ENCODE measurements around the gene ENOX1.

GRCh38 chr13:43782686-43783085 is 4.1 kb downstream of the ENOX1 start:
- TF ChIP-seq REST (IDR thresholded peaks at IDR 0.05) = no peak
- TF ChIP-seq RFX5 (IDR thresholded peaks at IDR 0.05) = no peak
- no peak for TF ChIP-seq BHLHE40 (IDR thresholded peaks at IDR 0.05; ENCODE audit: low read depth, low read length)
- TF ChIP-seq, protein P1, sequence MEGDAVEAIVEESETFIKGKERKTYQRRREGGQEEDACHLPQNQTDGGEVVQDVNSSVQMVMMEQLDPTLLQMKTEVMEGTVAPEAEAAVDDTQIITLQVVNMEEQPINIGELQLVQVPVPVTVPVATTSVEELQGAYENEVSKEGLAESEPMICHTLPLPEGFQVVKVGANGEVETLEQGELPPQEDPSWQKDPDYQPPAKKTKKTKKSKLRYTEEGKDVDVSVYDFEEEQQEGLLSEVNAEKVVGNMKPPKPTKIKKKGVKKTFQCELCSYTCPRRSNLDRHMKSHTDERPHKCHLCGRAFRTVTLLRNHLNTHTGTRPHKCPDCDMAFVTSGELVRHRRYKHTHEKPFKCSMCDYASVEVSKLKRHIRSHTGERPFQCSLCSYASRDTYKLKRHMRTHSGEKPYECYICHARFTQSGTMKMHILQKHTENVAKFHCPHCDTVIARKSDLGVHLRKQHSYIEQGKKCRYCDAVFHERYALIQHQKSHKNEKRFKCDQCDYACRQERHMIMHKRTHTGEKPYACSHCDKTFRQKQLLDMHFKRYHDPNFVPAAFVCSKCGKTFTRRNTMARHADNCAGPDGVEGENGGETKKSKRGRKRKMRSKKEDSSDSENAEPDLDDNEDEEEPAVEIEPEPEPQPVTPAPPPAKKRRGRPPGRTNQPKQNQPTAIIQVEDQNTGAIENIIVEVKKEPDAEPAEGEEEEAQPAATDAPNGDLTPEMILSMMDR (IDR thresholded peaks at IDR 0.05) = no peak
- TF ChIP-seq KDM5A (IDR thresholded peaks at IDR 0.05) = no peak
- no peak for TF ChIP-seq CHD2 (IDR thresholded peaks at IDR 0.05; ENCODE audit: low read length, partially characterized antibody)
- TF ChIP-seq POLR2A (IDR thresholded peaks at IDR 0.05; ENCODE audit: low read length) = no peak
- no peak for TF ChIP-seq USF2 (IDR thresholded peaks at IDR 0.05)
- no peak for TF ChIP-seq NR3C1 (IDR thresholded peaks at IDR 0.05)
- TF ChIP-seq RARB (CRISPR knock-in tag; IDR thresholded peaks at IDR 0.05) = no peak
- TF ChIP-seq RAD21 (conservative IDR thresholded peaks at IDR 0.05 in 1 of 2, IDR thresholded peaks at IDR 0.05 in 1 of 2) = no peak
